DOHH2 (cell line): ENCODE measurements around the gene GPR153.

Experiments used
- H3F3A ChIP-seq: fragments of 200-600 bp; sonication (generic), shearing (Covaris generic); 2 replicates; pipeline ENCODE4 v1.6.0; 2016; ENCODE audit warnings: antibody characterized with exemption, mild to moderate bottlenecking; ENCODE audit not compliant: control insufficient read depth, insufficient read depth
- H3K27ac ChIP-seq: fragments of 200-600 bp; sonication (generic); 2 replicates; pipeline ENCODE4 v1.5.1; 2014; ENCODE audit warnings: low read depth, mild to moderate bottlenecking, low read length, moderate library complexity
- H3K27me3 ChIP-seq: fragments of 200-600 bp; sonication (generic); 2 replicates; pipeline ENCODE4 v1.6.1; 2014; ENCODE audit warnings: mild to moderate bottlenecking, low read length, mixed read lengths; ENCODE audit not compliant: control insufficient read depth
- H3K36me3 ChIP-seq: fragments of 200-600 bp; sonication (generic); 2 replicates; pipeline ENCODE4 v1.6.1; 2014; ENCODE audit warnings: mild to moderate bottlenecking, low read length, moderate library complexity, mixed read lengths; ENCODE audit not compliant: control insufficient read depth
- H3K4me1 ChIP-seq: fragments of 200-600 bp; sonication (generic); 2 replicates; pipeline ENCODE4 v1.6.1; 2014; ENCODE audit warnings: mild to moderate bottlenecking, low read length, mixed read lengths; ENCODE audit not compliant: control insufficient read depth
- H3K4me2 ChIP-seq: fragments of 200-600 bp; sonication (generic); 2 replicates; pipeline ENCODE4 v1.6.0; 2014; ENCODE audit warnings: mild to moderate bottlenecking, low read length, moderate library complexity
- H3K4me3 ChIP-seq: fragments of 200-600 bp; sonication (generic); 2 replicates; pipeline ENCODE4 v1.5.1; 2014; ENCODE audit warnings: mild to moderate bottlenecking, low read length, mixed read lengths
- H3K79me2 ChIP-seq: fragments of 200-600 bp; sonication (generic); 2 replicates; pipeline ENCODE4 v1.6.1; 2014; ENCODE audit warnings: mild to moderate bottlenecking, low read length, mixed read lengths; ENCODE audit not compliant: control insufficient read depth
- H3K9me2 ChIP-seq: fragments of 200-600 bp; sonication (generic); replicated peaks from 2 replicates; pipeline ENCODE4 v1.6.1; 2014; ENCODE audit warnings: mild to moderate bottlenecking, low read length, mixed read lengths; ENCODE audit not compliant: control insufficient read depth
- H3K9me3 ChIP-seq: fragments of 200-600 bp; sonication (generic); 2 replicates; pipeline ENCODE4 v1.6.1; 2014; ENCODE audit warnings: antibody characterized with exemption, low read length, mixed read lengths; ENCODE audit not compliant: control insufficient read depth, insufficient read depth
- H4K20me1 ChIP-seq: fragments of 200-600 bp; sonication (generic); 2 replicates; pipeline ENCODE4 v1.6.0; 2014; ENCODE audit warnings: low read depth, mild to moderate bottlenecking, antibody characterized with exemption, low read length, moderate library complexity; ENCODE audit not compliant: control insufficient read depth, insufficient read depth
- EZH2phosphoT487 ChIP-seq: fragments of 200-600 bp; sonication (generic); IDR thresholded peaks from 2 replicates; pipeline ENCODE4 v1.6.1; 2017; ENCODE audit warnings: borderline replicate concordance, mild to moderate bottlenecking, antibody characterized with exemption, low read length, moderate library complexity, mixed read lengths
- TF ChIP-seq, protein P1 (sequence below): fragments of 200-600 bp; sonication (generic); IDR thresholded peaks from one replicate; pipeline ENCODE4 v1.5.1; 2014; ENCODE audit warnings: antibody characterized with exemption, mild to moderate bottlenecking, low read depth, low read length; ENCODE audit not compliant: poor library complexity, severe bottlenecking

Gene GPR153

DNA sequence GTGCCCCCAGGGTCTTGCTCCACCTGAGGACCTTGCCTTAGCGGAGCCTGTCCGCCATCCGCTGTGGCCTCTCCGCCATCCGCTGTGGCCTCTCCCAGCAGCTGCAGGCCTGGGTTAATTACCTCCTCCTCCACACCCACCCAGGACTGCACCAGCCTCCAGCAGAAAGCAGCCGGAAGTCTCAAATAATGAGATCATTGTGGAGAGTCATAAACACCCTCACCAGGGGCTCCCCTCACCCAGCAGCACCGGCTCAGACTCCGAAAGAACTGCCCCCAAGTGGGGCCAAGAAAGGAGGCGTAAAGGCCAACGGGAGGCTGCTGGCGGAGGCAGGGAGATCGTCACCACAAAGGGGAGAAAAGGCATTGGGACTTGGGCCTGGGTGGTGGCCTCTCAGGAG lies 10.7 kb upstream of the GPR153 start:
- Histone ChIP-seq H3K4me1 (no peaks in the 10 kb centered on the region), H3K79me2 (no peaks in the 10 kb centered on the region), H3K27ac (no peak overlapping the region), H3F3A (no peaks in the 10 kb centered on the region), H3K4me2 (no peak overlapping the region), H3K9me2 (no peaks in the 10 kb centered on the region), H3K27me3 (no peaks in the 10 kb centered on the region), H3K9me3 (no peaks in the 10 kb centered on the region), H3K36me3 (no peaks in the 10 kb centered on the region), H4K20me1 (no peaks in the 10 kb centered on the region), H3K4me3 (no peak overlapping the region)
- no peak for TF ChIP-seq EZH2phosphoT487
- TF ChIP-seq, protein P1, sequence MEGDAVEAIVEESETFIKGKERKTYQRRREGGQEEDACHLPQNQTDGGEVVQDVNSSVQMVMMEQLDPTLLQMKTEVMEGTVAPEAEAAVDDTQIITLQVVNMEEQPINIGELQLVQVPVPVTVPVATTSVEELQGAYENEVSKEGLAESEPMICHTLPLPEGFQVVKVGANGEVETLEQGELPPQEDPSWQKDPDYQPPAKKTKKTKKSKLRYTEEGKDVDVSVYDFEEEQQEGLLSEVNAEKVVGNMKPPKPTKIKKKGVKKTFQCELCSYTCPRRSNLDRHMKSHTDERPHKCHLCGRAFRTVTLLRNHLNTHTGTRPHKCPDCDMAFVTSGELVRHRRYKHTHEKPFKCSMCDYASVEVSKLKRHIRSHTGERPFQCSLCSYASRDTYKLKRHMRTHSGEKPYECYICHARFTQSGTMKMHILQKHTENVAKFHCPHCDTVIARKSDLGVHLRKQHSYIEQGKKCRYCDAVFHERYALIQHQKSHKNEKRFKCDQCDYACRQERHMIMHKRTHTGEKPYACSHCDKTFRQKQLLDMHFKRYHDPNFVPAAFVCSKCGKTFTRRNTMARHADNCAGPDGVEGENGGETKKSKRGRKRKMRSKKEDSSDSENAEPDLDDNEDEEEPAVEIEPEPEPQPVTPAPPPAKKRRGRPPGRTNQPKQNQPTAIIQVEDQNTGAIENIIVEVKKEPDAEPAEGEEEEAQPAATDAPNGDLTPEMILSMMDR: no peak

GRCh38 chr1:6271006-6271405 lies 10.1 kb upstream of the GPR153 start:
- TF ChIP-seq, protein P1: no peak
- no peak for TF ChIP-seq EZH2phosphoT487
- Histone ChIP-seq H3K4me1 (no peaks in the 10 kb centered on the region), H3K4me3 (no peak overlapping the region)

DNA sequence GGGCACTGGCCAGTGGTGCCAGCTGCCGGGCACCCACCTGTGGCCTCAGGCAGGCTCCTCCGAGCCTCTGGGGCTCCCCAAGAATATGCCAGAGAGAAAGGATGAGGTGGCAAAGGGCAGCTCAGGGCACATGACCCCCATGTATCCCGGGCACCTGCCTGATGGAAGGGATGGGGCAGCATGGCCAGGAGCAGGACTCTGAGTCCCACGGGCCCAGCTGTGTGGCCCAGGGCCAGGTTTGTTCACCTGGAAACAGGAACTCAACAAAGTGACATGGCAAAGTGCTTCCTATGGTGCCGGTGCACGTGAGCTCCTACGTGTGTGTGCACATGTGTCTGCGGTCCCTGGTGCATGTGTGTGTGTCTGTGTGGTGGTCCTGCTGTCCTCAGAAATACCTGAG lies 9.5 kb upstream of the GPR153 start:
- Histone ChIP-seq H3K4me2 (no peak overlapping the region), H3K79me2 (no peaks in the 10 kb centered on the region), H3K36me3 (no peaks in the 10 kb centered on the region), H3K27ac (no peak overlapping the region), H3K9me3 (no peaks in the 10 kb centered on the region), H3F3A (no peaks in the 10 kb centered on the region), H3K4me3 (no peak overlapping the region), H3K27me3 (no peaks in the 10 kb centered on the region), H4K20me1 (0 out of 2 replicates have a peak, but pooled peaks cover 3% of the 10 kb centered on the region), H3K4me1 (no peaks in the 10 kb centered on the region), H3K9me2 (no peaks in the 10 kb centered on the region)
- TF ChIP-seq, protein P1: no peak
- no peak for TF ChIP-seq EZH2phosphoT487

More at GRCh38 chr1:6271006-6271405, 10.1 kb upstream of the GPR153 start:
- 0 out of 2 replicates have a peak, but pooled peaks cover 3% of the 10 kb centered on the region for H4K20me1 ChIP-seq
- H3K4me2 ChIP-seq: no peak overlapping the region
- H3K79me2 ChIP-seq: no peaks in the 10 kb centered on the region
- H3K9me2 ChIP-seq: no peaks in the 10 kb centered on the region
- no peaks in the 10 kb centered on the region for H3K27me3 ChIP-seq
- no peaks in the 10 kb centered on the region for H3K36me3 ChIP-seq
- H3K9me3 ChIP-seq: no peaks in the 10 kb centered on the region
- no peaks in the 10 kb centered on the region for H3F3A ChIP-seq
- no peak overlapping the region for H3K27ac ChIP-seq
